ENCODE data around the gene PXK. TPM values are rescaled to one million over a fixed set of nuclear protein-coding genes. Genes with fewer than 3 reads are reported as not detected.

PXK gene
- total RNA-seq, 1 donor from 2014 or later: 10.8 TPM

DNA sequence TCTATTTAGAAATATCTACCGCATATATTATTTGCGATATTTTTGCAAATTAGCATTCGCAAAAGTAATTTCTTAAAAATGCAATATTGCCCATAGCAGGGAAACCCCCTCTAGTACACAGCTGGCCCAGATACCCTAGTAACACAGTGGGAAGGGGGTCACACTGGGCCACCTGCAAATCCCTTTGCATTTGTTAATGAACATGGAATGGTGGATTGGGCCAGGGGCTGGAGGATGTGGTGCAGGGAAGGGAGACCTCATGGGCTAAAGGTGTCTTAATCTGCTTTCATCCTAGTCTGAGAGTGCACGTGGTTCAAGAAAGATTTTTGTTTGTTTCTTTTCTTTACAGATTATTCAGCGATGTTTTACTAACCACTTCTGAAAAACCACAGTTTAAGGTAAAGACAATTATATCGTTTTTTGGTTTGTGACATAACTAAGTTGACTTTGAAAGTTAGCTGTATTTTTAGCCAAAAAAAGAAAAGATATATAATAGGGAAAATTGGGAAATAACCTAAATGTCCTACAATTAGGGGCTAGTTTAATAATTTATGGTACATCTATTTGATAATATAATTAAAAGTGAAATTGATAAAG is 70.9 kb downstream of the PXK start:
- DNase-seq (ENCODE audit: low spot score): no peak
- intact Hi-C loops (cut with DNase I): no loop called here

DNA sequence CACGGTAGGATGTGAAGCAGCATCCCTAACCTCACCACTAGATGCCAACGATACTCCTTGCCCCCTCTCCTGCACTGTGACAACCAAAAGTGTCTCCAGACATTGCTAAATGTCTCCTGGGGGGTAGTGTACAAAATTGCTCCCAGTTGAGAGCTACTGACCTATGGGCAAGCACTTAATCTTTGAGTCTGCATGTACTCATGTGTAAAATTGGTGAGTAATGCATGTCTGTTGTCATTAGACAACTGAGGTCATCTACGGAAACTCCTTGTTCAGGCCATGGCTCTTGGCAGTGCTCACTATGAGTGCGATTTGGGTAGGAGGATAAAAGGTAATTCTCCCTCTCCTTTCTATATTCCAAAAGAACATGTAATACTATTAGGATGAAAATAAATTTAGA is 71.7 kb downstream of the PXK start:
- intact Hi-C loops (cut with DNase I): no loop called here
- no peak for DNase-seq (ENCODE audit: low spot score)

DNA sequence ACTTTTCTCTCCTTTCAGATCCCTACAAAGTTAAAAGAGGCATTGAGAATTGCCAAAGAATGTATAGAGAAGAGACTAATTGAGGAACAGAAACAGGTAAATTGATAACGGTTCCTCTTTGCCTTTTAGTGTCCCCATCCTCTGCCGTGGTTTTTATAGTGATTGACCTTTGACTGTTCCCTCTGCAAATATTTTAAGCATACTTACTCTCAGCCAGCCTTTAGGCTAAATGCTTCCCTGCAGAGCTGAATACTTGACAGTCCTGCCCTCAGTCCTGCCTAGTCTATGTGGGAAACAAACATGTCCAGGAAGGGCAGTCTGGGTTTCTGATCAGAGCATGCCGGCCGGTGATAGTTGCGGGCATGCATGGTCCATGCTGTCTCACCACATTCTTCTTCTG is 76.2 kb downstream of the PXK start:
- DNase-seq (ENCODE audit: low spot score): no peak
- intact Hi-C loops (cut with DNase I): no loop called here

DNA sequence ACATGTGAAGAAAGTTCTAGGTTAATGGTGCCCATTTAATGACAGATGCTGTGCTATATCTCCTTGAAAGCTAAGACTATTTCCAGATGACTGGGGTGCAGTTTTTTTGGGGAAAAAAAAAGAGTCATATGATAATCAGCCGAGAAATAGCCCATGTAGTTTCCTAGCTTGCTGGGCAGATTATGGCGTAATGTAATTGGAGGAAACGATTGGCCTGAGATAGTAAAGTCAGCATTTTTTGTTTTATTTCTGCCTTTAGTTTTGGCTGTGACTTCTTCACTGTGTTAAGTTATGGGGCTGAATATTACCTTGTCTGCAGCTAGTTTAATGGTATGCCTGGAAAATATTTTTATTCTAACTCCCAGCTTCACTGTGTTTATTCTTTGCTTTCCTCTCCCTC is 77.0 kb downstream of the PXK start:
- intact Hi-C loops (cut with DNase I): loop anchor here (5.0 kb wide), 1 partner anchor 77 kb away; the partner anchor contains the start of gene PXK
- DNase-seq (ENCODE audit: low spot score): no peak

DNA sequence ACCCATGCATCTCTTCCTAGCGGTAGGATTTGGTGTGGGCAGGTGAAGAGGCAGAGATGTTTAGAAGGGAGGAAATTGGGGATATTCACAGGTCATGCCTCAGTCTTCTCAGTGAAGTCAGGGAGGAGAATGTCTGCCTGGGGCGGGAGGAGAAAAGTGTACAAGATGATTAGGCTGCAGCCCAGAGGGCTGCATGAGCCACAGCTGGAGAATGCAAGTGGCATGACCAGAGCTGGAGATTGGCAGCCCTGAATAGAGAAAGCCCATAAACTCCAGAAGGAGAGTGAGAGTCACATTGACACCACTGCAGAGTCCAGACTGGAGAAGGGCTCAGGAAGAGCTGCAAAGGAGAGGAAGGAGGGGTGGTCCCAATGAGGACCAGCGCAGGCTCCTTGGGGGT is 78.3 kb downstream of the PXK start:
- DNase-seq (ENCODE audit: low spot score): no peak
- intact Hi-C loops (cut with DNase I): loop anchor here (5.0 kb wide), 1 partner anchor 79 kb away; the partner anchor contains the start of gene PXK

DNA sequence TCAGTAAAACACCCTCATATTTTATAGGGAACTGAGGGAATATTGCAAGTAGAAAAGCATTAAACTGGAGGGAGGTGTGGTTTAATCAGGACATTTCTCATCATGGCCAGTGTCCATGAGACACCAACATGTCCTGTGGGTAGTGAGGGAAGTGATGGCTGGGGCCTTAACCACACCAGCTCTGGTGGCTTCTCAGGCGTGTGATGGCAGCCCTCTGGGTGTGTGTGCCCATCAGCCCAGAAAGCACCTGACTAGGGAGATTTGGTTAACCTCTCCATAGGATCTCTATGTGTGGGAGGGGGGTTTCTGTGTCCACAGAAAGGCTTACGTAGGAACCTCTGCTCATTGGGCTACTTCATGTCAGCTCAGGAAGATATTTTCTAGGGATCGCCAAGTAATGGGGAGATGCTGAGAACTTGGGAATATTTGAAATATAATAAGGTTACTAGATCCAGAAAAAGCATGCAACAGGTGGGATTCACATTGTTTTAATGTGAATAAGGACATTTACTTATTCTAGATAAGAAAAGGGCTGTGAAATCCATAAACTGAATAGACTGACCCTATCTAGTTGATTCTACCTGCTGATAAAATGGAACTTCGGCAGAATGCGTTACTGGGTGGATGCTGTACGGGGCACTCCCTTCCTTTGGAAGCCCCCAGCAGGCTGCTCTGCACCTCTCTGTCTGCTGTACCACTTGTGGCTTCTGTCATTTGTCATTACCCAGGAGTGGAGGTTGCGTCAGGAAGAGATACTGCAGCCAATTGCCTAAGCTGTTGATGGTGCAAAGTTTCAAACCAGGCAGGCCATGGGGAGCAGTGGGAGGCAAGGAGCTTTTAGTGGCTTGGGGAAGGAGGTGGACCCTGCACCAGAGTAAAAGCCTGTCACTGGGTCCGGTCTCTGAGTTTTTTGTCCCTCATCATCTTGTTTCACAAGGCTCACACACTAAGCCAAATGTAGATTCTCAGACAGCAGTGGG is 79.4 kb downstream of the PXK start:
- DNase-seq (ENCODE audit: low spot score): no peak
- intact Hi-C loops (cut with DNase I): loop anchor here (5.0 kb wide), 1 partner anchor 80 kb away; the partner anchor contains the start of gene PXK

DNA sequence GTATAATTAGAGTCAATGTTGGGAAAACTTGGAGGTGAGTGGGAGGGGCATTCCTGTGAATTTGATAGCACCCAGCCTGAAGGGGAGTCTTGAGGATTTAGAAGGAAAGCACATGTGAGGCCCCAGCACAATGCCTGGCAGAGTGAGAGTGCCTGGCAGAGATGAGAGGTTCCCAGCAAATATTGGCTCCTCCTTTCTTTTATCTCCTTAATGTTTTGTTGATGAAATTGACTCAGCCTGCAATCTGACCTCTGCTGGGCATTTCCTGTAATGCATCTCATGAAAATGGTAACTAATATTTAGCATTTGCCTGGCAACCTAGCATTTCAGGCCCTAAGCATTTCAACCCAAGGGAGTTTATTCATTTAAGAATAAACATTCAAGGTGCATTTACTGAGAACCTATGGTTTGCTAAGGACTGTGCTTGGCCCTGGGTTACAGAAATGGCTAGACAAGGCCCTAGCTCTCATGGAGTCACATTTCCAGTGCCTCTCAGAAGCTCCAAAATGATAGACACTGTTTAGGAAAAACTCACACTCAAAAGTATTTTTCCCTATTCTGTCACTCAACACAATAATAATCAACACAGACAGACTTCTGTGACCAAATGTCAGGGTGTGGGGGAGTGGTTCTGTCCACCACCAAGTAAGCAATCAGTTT is 82.0 kb downstream of the PXK start:
- intact Hi-C loops (cut with DNase I): loop anchor here (5.0 kb wide), 1 partner anchor 82 kb away; the partner anchor contains the start of gene PXK
- DNase-seq (ENCODE audit: low spot score): no peak

DNA sequence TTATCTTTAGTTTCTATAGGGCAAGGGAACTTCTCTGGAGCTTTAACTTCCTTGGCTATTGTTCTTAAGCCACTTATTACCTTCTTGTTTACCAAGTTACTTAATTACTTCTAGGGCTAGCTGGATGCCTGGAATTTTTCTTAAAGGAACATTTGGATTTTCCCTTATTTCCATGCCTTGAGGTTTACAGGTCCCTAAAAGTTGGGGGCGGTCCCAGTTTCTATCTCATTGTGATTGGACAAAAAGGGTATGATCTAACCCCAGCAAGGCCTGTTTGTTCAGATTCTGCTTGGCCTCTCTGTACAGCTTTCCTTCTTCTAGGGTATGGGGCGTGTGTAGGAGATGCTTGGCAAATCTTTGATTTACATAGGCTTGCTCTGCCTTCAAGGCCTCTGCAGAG is 83.5 kb downstream of the PXK start:
- intact Hi-C loops (cut with DNase I): no loop called here
- DNase-seq (ENCODE audit: low spot score): no peak

DNA sequence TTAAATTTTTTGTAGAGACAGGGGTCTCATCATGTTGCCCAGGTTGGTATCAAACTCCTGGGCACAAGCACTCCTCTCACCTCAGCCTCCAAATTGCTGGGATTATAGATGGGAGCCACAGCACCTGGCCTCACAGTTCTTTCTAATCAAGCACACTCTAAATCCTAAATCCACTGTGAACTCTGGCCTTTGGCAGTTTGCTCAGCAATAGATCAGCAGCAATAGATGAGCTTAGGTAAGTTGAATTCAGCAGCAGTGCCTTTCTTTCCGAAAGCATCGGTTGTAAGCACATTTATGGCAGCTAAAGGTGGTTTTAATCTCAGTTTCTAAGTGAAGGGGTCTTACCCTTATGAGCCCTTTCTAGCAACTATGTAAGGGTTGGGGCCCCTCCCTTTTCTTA is 84.4 kb downstream of the PXK start:
- no peak for DNase-seq (ENCODE audit: low spot score)
- intact Hi-C loops (cut with DNase I): no loop called here

DNA sequence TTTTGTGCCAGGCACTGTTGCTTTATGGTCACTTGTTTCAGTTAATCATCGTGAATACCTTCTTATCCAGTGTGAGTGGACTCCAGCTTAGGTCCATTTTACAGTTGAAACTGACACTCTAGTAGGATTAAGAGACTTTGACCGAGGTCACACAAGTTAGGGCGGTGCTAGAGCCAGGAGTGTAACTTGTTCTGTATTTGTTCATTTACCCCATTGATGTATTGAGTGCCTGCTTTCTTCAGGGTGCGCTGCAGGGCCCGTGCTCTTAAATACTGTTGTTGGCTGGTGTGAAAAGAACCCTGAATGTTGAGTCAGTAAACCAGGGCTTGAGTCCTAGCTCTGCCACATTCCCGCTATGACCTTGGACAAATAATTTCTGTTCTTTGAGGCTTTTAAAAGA is 85.5 kb downstream of the PXK start:
- intact Hi-C loops (cut with DNase I): no loop called here
- no peak for DNase-seq (ENCODE audit: low spot score)

DNA sequence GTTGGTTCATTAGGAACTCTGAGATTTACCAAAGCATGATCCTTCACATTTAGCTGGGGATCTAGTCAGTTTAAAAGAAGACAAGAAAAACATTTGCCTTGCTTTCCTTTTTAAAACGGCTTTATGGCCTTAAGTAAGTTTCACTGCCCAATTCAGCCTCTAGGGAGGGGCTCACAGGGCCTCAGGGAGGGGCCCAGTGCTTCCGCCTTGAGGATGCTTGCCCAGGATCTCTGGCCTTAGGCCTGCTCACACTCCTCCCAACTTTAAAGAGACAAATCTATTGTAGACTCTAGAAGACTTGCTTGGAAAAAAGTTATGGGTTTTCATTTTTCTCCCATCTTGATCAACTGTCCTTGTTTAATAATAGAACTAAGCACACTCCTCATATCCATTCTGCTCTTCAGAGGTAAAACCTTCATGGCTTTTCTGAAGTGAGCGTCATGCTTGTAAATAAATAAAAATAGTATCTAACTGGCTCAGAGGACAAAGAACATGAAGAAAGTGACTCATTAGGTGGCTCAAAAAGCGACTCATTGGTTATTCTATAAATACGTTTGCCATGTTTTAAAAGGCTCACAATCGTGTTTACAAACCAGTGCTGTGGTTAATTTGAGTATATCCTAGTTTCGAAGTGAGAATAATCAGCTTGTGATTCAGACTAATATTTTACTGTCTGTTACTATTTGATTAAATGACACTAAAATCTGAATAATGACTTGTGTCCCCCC is 87.3 kb downstream of the PXK start:
- intact Hi-C loops (cut with DNase I): no loop called here
- no peak for DNase-seq (ENCODE audit: low spot score)

DNA sequence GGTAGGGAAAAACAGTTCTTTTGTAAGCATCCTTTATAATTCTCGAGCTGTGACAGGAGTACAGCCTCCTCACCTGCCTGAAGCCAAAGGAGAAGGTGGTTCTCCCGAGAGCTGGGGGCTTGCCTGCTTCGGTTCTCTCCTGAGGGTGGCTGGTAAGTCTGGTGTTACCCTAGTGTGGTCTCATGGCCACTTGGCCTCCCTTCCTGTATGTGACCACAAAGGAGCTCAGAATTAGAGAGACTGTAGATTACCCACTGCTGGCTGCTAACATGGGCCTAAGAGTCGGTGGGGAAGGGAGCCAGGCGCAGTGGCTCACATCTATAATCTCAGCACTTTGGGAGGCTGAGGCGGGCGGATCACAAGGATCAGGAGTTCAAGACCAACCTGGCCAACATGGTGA is 88.3 kb downstream of the PXK start:
- intact Hi-C loops (cut with DNase I): no loop called here
- no peak for DNase-seq (ENCODE audit: low spot score)

DNA sequence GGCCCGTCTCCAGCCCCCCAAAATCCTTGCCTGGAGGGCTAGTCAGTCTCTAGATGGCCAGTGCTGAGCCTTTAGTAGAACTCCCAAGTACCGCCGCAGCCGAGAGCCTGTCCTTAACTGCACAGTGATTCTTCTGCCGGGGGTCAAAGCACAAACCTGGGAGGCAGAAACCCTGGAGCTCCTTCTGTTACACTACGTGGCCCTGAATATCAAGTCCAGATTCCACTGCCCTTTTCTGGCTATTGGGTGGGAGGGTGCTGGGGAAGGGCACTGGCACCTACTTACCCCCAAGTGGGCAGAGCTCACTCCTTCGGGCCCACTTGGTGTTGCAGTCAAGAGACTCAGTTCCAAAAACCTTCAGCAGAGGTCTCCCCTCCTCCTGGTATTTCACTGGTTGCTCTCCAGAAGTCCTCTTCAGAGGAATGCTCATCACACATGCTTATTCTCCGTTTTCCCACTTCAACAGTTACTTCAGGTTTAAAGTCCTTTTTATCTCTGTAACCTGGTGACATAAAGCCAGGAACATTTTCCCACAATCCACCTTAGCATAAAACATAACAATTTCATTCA is 90.1 kb downstream of the PXK start:
- intact Hi-C loops (cut with DNase I): no loop called here
- DNase-seq (ENCODE audit: low spot score): no peak

DNA sequence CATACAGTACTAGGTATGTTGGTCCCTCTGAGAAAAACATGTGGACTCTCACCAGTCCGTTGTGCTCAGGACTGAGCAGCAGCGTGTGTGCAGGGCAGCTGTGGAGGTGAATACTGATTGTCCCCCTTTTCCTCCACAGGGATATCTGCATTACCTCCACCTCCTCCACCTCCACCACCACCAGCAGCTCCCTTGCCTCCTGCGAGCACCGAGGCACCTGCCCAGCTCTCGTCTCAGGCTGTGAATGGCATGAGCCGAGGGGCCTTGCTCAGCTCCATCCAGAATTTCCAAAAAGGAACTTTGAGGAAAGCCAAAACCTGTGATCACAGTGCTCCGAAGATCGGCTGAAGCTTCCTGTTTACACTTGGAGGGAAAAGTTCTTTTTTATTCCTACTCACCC is 91.9 kb downstream of the PXK start:
- intact Hi-C loops (cut with DNase I): no loop called here
- DNase-seq (ENCODE audit: low spot score): no peak

DNA sequence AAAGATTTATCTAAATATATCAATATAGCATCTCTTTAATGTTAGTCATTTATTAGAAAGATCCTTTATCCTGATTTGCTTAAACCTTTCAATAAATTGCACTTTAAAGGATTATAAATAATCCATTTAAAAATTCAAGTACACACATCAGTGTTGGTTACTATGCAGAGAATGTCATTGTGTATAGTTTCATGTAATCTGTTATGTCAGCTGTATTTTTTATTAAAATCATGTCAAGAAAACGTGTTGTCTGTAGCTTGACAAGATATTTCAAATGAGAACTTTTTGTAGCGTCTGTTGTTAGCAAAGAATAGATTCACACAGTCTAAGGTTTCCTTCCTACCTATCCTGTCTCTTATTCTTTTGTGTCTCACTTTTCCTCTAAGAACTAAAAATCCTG is 93.1 kb downstream of the PXK start:
- no peak for DNase-seq (ENCODE audit: low spot score)
- intact Hi-C loops (cut with DNase I): no loop called here

DNA sequence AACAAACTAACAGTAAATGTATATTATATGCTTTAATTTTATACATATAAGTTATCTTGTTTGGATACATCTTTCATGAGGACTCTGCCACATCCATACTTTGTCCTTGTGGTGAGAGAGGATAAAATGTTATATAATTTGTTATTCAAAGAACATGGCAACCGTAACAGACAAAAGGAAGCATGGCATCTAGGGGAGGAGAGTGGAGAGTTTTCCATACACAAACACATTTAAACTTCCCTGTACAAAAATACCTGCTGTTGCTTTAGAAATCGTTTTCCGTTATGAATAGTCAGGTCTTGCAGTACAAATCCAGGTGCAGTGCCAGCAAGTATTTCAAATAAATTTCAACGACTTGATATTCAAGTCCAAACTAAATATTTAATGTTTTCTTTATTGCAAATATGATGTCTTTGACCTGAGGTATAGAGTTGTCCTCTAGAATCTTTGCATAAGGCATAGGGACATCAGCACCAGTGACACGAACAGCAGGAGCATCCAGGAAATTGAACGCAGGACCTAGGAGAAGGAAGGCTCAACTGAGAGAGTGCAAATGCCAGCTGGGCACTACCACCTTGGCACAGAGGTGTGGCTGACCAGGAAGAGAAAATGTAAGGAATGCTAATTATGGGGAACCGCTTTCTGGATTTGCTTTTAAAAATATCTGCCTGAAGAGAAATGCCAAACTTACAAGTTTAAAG is 95.1 kb downstream of the PXK start:
- intact Hi-C loops (cut with DNase I): no loop called here

DNA sequence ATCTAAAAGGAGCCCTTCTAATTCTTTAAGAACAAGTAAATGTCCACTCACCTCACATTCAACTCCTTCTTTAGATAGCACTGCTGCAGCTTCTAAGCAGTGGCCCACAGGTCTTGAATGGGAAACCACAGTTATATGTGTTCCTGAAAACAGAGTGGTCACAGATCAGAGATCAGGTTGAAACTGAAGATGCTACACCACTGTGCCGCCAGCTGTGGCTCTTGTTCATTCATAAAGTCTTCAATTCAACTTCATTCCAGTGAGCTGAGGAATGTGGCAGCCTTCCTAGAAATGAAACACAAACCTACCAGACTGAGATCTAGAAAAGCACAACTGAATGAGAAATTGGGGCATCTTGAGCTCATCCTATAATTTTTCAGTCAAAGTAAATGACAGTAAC is 97.0 kb downstream of the PXK start:
- no peak for DNase-seq (ENCODE audit: low spot score)
- intact Hi-C loops (cut with DNase I): loop anchor here (5.0 kb wide), 1 partner anchor 63 kb away; the partner anchor contains the start of gene KCTD6

More for the DNA sequence above, 95.1 kb downstream of the PXK start:
- DNase-seq (ENCODE audit: low spot score): no peak

DNA sequence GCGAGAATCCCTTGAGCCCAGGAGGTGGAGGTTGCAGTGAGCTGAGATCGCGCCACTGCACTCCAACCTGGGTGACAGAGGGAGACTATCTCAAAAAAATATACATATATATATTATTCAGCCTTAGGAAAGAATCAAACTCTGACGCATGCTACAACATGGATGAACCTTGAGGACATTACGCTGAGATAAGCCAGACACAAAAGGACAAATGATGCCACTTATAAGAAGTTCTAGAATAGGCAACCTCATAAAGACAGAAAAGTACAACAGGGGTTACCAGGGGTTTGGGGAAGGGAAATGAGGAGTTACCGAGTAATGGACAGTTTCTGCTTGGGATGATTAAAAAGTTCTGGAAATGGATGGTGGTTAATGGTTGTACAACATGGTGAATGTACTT is 100.2 kb downstream of the PXK start:
- no peak for DNase-seq (ENCODE audit: low spot score)
- intact Hi-C loops (cut with DNase I): loop anchor here (1.0 to 5.0 kb wide), 2 partner anchors 59 to 101 kb away; partner anchors contain the start of genes KCTD6 and PXK
